Ascending aorta (tissue), 2 donors: ENCODE measurements around the gene GALNT15. TPM values are rescaled to one million over a fixed set of nuclear protein-coding genes. Genes with fewer than 3 reads are reported as not detected.

ENCODE experiments used
- DNase-seq, 2 donors: peaks; one replicate each; pipeline ENCODE4 v3.0.0-alpha.2; 2019; ENCODE audit warnings: low spot score in 2 of 2
- H3K27ac ChIP-seq, 2 donors: fragments of 200-600 bp; sonication (generic); one replicate each; pipeline ENCODE4 v1.5.1; 2016 to 2017; ENCODE audit warnings: mild to moderate bottlenecking in 1 of 2
- H3K27me3 ChIP-seq: fragments of 200-600 bp; sonication (generic); one replicate; pipeline ENCODE4 v1.5.1; 2017
- H3K36me3 ChIP-seq, 2 donors: fragments of 200-600 bp; sonication (generic); one replicate each; pipeline ENCODE4 v1.5.1; 2016
- H3K4me1 ChIP-seq, 2 donors: fragments of 200-600 bp; sonication (generic); one replicate each; pipeline ENCODE4 v1.5.1; 2016 to 2017; ENCODE audit warnings: mild to moderate bottlenecking in 1 of 2
- H3K4me3 ChIP-seq, 2 donors: fragments of 200-600 bp; sonication (generic); one replicate each; pipeline ENCODE4 v1.5.1; 2016 to 2017; ENCODE audit warnings: mild to moderate bottlenecking in 1 of 2
- H3K9me3 ChIP-seq, 2 donors: fragments of 200-600 bp; sonication (generic); one replicate each; pipeline ENCODE4 v1.5.1; 2016
- CTCF ChIP-seq, 3 experiments: fragments of 200-600 bp in 2 of 3; fragments of 450-650 bp in 1 of 3; sonication (generic) in 2 of 3; IDR thresholded peaks; one replicate each; pipeline ENCODE4 v1.5.1; 2016 to 2019; ENCODE audit warnings: antibody characterized with exemption in 3 of 3, mild to moderate bottlenecking in 1 of 3, moderate library complexity in 1 of 3
- intact Hi-C: fragments of 100-400 bp; cut with DNase I; formaldehyde crosslinking; loops from one replicate; pipeline ENCODE4 v1.15.1; 2023
- total RNA-seq: library from RNA; depleted of rRNA; stranded (reverse); fragments of >200 nt; gene quantifications from one replicate; pipeline ENCODE4 v1.1.0, GENCODE V29; 2016

Gene GALNT15
- total RNA-seq, 1 donor from 2014 or later: 222 TPM

- H3K27ac ChIP-seq: no peak overlapping the region
- no peaks in the 10 kb centered on the region for H3K9me3 ChIP-seq
- peaks cover 0 to 14% of the 10 kb centered on the region in 2 donors for H3K4me1 ChIP-seq
- no peak overlapping the region for H3K4me3 ChIP-seq
- TF ChIP-seq CTCF (IDR thresholded peaks at IDR 0.05): no peak
- H3K27me3 ChIP-seq: no peaks in the 10 kb centered on the region
- no peaks in the 10 kb centered on the region for H3K36me3 ChIP-seq
- intact Hi-C loops: no loop called here
- no peak for DNase-seq
Observed at GRCh38 chr3:16242177-16242576, 67.7 kb downstream of the GALNT15 start.

- DNase-seq: no peak
- Histone ChIP-seq H3K9me3 (no peaks in the 10 kb centered on the region), H3K4me3 (no peak overlapping the region), H3K27ac (no peak overlapping the region), H3K27me3 (no peaks in the 10 kb centered on the region), H3K36me3 (no peaks in the 10 kb centered on the region), H3K4me1 (peaks cover 0 to 14% of the 10 kb centered on the region in 2 donors)
- intact Hi-C loops: no loop called here
- no peak for TF ChIP-seq CTCF (IDR thresholded peaks at IDR 0.05)
Observed at GRCh38 chr3:16243706-16244490, 69.4 kb downstream of the GALNT15 start.

GRCh38 chr3:16245609-16246008, 71.1 kb downstream of the GALNT15 start:
- no peak overlapping the region for H3K27ac ChIP-seq
- H3K4me1 ChIP-seq: peaks cover 0 to 14% of the 10 kb centered on the region in 2 donors
- no peaks in the 10 kb centered on the region for H3K27me3 ChIP-seq
- intact Hi-C loops: loop anchor here (2.0 to 5.0 kb wide), 3 partner anchors 67 to 613 kb away; no protein-coding TSS in a partner anchor
- no peak for TF ChIP-seq CTCF (IDR thresholded peaks at IDR 0.05)
- no peaks in the 10 kb centered on the region for H3K9me3 ChIP-seq
- no peak overlapping the region for H3K4me3 ChIP-seq
- no peak for DNase-seq
- no peaks in the 10 kb centered on the region for H3K36me3 ChIP-seq

- Histone ChIP-seq H3K4me1 (peaks cover 0 to 14% of the 10 kb centered on the region in 2 donors), H3K27ac (no peak overlapping the region), H3K4me3 (no peak overlapping the region), H3K27me3 (no peaks in the 10 kb centered on the region), H3K36me3 (no peaks in the 10 kb centered on the region), H3K9me3 (no peaks in the 10 kb centered on the region)
- intact Hi-C loops: loop anchor here (1.0 to 5.0 kb wide), 5 partner anchors 65 to 615 kb away; no protein-coding TSS in a partner anchor
- peak; percentile 20 to 89 for DNase-seq
- TF ChIP-seq CTCF (IDR thresholded peaks at IDR 0.05): peak; percentile 85 to 93 (median 93)
Observed at GRCh38 chr3:16247282-16248061, 73.0 kb downstream of the GALNT15 start.

- Histone ChIP-seq H3K27ac (no peak overlapping the region), H3K9me3 (no peaks in the 10 kb centered on the region), H3K4me1 (peaks cover 0 to 16% of the 10 kb centered on the region in 2 donors), H3K36me3 (no peaks in the 10 kb centered on the region), H3K4me3 (no peak overlapping the region), H3K27me3 (no peaks in the 10 kb centered on the region)
- DNase-seq: no peak
- intact Hi-C loops: loop anchor here (5.0 kb wide), 2 partner anchors 431 to 616 kb away; no protein-coding TSS in a partner anchor
- no peak for TF ChIP-seq CTCF (IDR thresholded peaks at IDR 0.05)
Observed at GRCh38 chr3:16248556-16248955, 74.1 kb downstream of the GALNT15 start.
